Measurements from ENCODE around the gene IL17REL.

- TF ChIP-seq POLR2AphosphoS5 (IDR thresholded peaks at IDR 0.05) (no peak), EP300 (IDR thresholded peaks at IDR 0.05) (no peak), POLR2A (IDR thresholded peaks at IDR 0.05) (no peak)
Observed at GRCh38 chr22:50012211-50013181, at the start of gene IL17REL.
